Endothelial cell (in vitro differentiated cells): ENCODE results near the gene CA12. TPM values are rescaled to one million over a fixed set of nuclear protein-coding genes. Genes with fewer than 3 reads are reported as not detected.
"Not testable (repeated sequence)": the region's sequence is repeated elsewhere in the genome, so short reads cannot be mapped to it uniquely, and the experiment has no call there.

Source experiments
- DNase-seq: peaks from one replicate; pipeline ENCODE4 v3.0.0; 2021; ENCODE audit warnings: low spot score
- H3K27ac Mint-ChIP-seq: one replicate; pipeline ENCODE4 v1.8.0; 2021; ENCODE audit warnings: mixed read lengths, inconsistent platforms; ENCODE audit not compliant: unreplicated experiment
- H3K27me3 Mint-ChIP-seq: one replicate; pipeline ENCODE4 v1.8.0; 2021; ENCODE audit warnings: mild to moderate bottlenecking, moderate library complexity, mixed read lengths, inconsistent platforms; ENCODE audit not compliant: unreplicated experiment
- H3K36me3 Mint-ChIP-seq: one replicate; pipeline ENCODE4 v1.8.0; 2021; ENCODE audit warnings: mild to moderate bottlenecking, low read depth, mixed read lengths, inconsistent platforms; ENCODE audit not compliant: unreplicated experiment
- H3K4me1 Mint-ChIP-seq: one replicate; pipeline ENCODE4 v1.8.0; 2021; ENCODE audit warnings: mild to moderate bottlenecking, mixed read lengths, inconsistent platforms; ENCODE audit not compliant: unreplicated experiment
- H3K4me3 Mint-ChIP-seq: one replicate; pipeline ENCODE4 v1.8.0; 2021; ENCODE audit warnings: mild to moderate bottlenecking, mixed read lengths, inconsistent platforms; ENCODE audit not compliant: unreplicated experiment
- H3K9me3 Mint-ChIP-seq: one replicate; pipeline ENCODE4 v1.8.0; 2021; ENCODE audit warnings: mixed read lengths, inconsistent platforms; ENCODE audit not compliant: unreplicated experiment
- total RNA-seq: library from RNA; stranded (reverse); fragmentation: NEBNext Ultra II Directional; extraction: Animal tissue kit (Norgen Biotek cat#: 25700); gene quantifications from one replicate; pipeline ENCODE4 v1.2.1, GENCODE V29; 2021; ENCODE audit not compliant: unreplicated experiment
- TF ChIP-seq, protein P1 (sequence below): fragments of 200-600 bp; sonication (generic); IDR thresholded peaks from one replicate; pipeline ENCODE4 v1.5.0; 2021; ENCODE audit warnings: antibody characterized with exemption; ENCODE audit not compliant: unreplicated experiment

Gene CA12
- total RNA-seq, 1 donor from 2014 or later, result 0.44 TPM

- H3K27me3 Mint-ChIP-seq, result peaks cover 2% of the 10 kb centered on the region
- H3K4me3 Mint-ChIP-seq, result no peak overlapping the region
- no peaks in the 10 kb centered on the region for H3K4me1 Mint-ChIP-seq
- H3K27ac Mint-ChIP-seq, result no peak overlapping the region
- no peaks in the 10 kb centered on the region for H3K9me3 Mint-ChIP-seq
- DNase-seq, result no peak
- TF ChIP-seq, protein P1, sequence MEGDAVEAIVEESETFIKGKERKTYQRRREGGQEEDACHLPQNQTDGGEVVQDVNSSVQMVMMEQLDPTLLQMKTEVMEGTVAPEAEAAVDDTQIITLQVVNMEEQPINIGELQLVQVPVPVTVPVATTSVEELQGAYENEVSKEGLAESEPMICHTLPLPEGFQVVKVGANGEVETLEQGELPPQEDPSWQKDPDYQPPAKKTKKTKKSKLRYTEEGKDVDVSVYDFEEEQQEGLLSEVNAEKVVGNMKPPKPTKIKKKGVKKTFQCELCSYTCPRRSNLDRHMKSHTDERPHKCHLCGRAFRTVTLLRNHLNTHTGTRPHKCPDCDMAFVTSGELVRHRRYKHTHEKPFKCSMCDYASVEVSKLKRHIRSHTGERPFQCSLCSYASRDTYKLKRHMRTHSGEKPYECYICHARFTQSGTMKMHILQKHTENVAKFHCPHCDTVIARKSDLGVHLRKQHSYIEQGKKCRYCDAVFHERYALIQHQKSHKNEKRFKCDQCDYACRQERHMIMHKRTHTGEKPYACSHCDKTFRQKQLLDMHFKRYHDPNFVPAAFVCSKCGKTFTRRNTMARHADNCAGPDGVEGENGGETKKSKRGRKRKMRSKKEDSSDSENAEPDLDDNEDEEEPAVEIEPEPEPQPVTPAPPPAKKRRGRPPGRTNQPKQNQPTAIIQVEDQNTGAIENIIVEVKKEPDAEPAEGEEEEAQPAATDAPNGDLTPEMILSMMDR, result no peak
- H3K36me3 Mint-ChIP-seq, result no peaks in the 10 kb centered on the region
Measured at GRCh38 chr15:63417721-63418120, 36.1 kb upstream of the CA12 start.

DNA sequence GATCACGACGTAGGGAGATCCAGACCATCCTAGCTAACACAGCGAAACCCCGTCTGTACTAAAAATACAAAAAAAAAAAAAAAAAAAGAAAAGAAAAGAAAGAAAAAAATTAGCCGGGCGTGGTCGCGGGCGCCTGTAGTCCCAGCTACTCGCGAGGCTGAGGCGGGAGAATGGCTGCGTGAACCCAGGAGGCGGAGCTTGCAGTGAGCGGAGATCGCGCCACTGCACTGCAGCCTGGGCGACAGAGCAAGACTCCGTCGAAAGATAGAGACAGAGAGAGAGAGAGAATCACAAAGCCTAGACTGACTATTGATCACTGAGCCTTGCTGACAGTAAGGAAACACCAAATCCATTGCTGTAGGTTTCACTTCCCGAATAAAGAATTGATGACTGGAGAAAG lies 35.6 kb upstream of the CA12 start:
- H3K9me3 Mint-ChIP-seq, H3K4me3 Mint-ChIP-seq, H3K4me1 Mint-ChIP-seq, H3K27ac Mint-ChIP-seq, H3K36me3 Mint-ChIP-seq, H3K27me3 Mint-ChIP-seq, DNase-seq: not testable (repeated sequence)

DNA sequence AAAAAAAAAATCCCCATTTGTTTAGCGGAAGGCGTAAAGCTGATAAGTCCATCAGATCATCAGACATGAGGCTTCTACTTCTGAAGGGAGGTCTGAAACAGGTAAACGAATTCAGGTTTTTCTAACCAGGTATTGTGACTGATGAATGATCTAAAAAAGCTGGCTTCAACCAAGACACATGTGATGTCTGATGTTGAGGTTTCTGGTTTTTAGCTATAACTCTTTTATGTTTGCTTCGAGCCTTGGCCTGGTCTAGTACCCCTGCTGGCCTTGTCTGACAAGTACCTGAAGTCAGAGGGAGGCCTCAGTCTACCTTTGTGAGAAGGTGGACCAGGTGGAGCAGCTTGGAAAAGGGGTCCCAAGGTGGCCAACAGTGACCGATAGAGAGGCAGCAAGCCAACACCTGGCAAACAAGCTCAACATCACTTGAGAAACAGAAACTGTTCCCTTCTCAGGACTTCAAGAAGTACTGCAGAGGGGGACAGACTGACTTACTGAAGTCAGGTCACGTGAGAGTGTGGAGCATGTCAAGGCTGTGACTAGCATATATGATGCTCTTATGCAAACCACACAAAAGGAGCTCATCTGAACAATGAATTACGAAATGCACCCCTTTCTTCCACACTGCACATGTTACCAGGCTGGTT lies 33.0 kb upstream of the CA12 start:
- H3K27ac Mint-ChIP-seq, result no peak overlapping the region
- DNase-seq, result no peak
- H3K4me1 Mint-ChIP-seq, result peaks cover 3% of the 10 kb centered on the region
- H3K9me3 Mint-ChIP-seq, result no peaks in the 10 kb centered on the region
- H3K27me3 Mint-ChIP-seq, result peaks cover 5% of the 10 kb centered on the region
- no peaks in the 10 kb centered on the region for H3K36me3 Mint-ChIP-seq
- H3K4me3 Mint-ChIP-seq, result no peak overlapping the region
- TF ChIP-seq, protein P1, result no peak

DNA sequence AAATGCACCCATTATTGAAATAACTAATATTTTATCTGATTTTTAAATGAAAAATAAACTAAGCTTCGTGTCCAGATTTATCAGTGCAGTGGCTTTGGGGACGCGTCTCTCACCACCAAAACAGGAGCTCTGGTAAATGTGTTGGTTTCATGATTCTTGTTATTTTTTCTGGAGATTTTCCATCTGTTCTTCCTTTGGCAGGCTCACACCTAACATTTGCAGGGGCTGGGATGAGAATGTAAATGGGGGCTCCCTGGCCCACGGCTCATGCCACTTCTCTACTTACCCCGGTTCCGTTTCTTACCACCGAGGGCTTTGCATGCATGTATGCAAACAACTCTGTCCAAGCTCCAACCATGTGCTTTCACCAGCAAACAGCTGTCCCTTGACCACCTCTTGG lies 30.9 kb upstream of the CA12 start:
- peaks cover 3% of the 10 kb centered on the region for H3K4me1 Mint-ChIP-seq
- no peak overlapping the region for H3K4me3 Mint-ChIP-seq
- DNase-seq, result no peak
- peaks cover 5% of the 10 kb centered on the region for H3K27me3 Mint-ChIP-seq
- H3K27ac Mint-ChIP-seq, result no peak overlapping the region
- TF ChIP-seq, protein P1, result no peak
- no peaks in the 10 kb centered on the region for H3K9me3 Mint-ChIP-seq
- no peaks in the 10 kb centered on the region for H3K36me3 Mint-ChIP-seq

- Mint-ChIP-seq H3K36me3 (no peaks in the 10 kb centered on the region), H3K9me3 (no peaks in the 10 kb centered on the region), H3K27me3 (peaks cover 5% of the 10 kb centered on the region), H3K4me1 (peaks cover 3% of the 10 kb centered on the region), H3K27ac (no peak overlapping the region), H3K4me3 (no peak overlapping the region)
- no peak for DNase-seq
- TF ChIP-seq, protein P1, result no peak
Measured at GRCh38 chr15:63411866-63412265, 30.2 kb upstream of the CA12 start.
